Activated naive CD4-positive, alpha-beta T cell treated with anti-CD3 and anti-CD28 coated beads for 36 hours (primary cell): Measurements from ENCODE around the gene MTUS2. TPM values are rescaled to one million over a fixed set of nuclear protein-coding genes. Genes with fewer than 3 reads are reported as not detected.

Experiments
- CTCF ChIA-PET: fragments of 350-600 bp; sonication (Branson Sonifier 250); formaldehyde crosslinking; loops from one replicate; lab custom pipeline; 2021; ENCODE audit warnings: antibody characterized with exemption; lab: Charles Lee
- DNase-seq: peaks from one replicate; pipeline ENCODE4 v3.0.0-alpha.2; 2020
- H3K27ac Mint-ChIP-seq: one replicate; pipeline ENCODE4 v1.8.0; 2021; ENCODE audit warnings: mild to moderate bottlenecking, mixed read lengths
- H3K27me3 Mint-ChIP-seq: one replicate; pipeline ENCODE4 v1.8.0; 2021; ENCODE audit warnings: low read depth, mixed read lengths
- H3K36me3 Mint-ChIP-seq: one replicate; pipeline ENCODE4 v1.8.0; 2021; ENCODE audit warnings: low read depth, mixed read lengths
- H3K4me1 Mint-ChIP-seq: one replicate; pipeline ENCODE4 v1.8.0; 2021; ENCODE audit warnings: low read depth, mixed read lengths
- H3K4me3 Mint-ChIP-seq: one replicate; pipeline ENCODE4 v1.8.0; 2021; ENCODE audit warnings: mild to moderate bottlenecking, moderate library complexity, mixed read lengths
- H3K9me3 Mint-ChIP-seq: one replicate; pipeline ENCODE4 v1.8.0; 2021; ENCODE audit warnings: mixed read lengths
- intact Hi-C: fragments of 100-400 bp; cut with micrococcal nuclease; formaldehyde crosslinking; loops from one replicate; pipeline ENCODE4 v1.15.1; 2023
- total RNA-seq, 2 experiments: library from RNA; stranded (reverse); gene quantifications; one replicate each; pipeline ENCODE4 v1.2.3, GENCODE V29; 2021

MTUS2 gene
- total RNA-seq, 2 experiments from 2014 or later = not detected

DNA sequence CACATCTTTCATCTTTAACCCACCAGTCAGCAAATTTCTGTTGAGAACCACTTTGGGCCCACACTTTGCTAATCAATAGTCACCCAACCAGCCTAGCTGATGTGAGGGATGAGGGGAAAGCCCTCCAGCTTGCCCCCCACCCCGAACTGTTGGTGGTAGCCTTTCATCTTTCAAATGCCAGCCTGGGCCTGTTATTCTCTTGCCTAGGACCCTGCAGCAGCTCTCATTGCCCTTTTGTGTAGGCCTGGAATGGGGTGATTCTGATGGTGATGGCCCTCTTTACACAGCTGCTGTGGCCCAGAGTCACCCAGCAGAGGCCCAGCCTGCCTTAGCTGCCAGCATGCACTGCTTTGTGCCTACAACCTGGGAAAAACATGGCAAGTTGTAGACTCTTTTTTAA lies 480.9 kb downstream of the MTUS2 start:
- peaks cover 28% of the 10 kb centered on the region for H3K9me3 Mint-ChIP-seq
- intact Hi-C loops = no loop called here
- DNase-seq = no peak
- no peaks in the 10 kb centered on the region for H3K4me1 Mint-ChIP-seq
- no peak overlapping the region for H3K27ac Mint-ChIP-seq
- no peak overlapping the region for H3K4me3 Mint-ChIP-seq
- H3K36me3 Mint-ChIP-seq = no peaks in the 10 kb centered on the region
- peaks cover 7% of the 10 kb centered on the region for H3K27me3 Mint-ChIP-seq
- CTCF ChIA-PET = interaction anchor here (1.2 kb wide), 1 partner anchor 11 kb away, joined by 3 read pairs; no protein-coding TSS in a partner anchor

DNA sequence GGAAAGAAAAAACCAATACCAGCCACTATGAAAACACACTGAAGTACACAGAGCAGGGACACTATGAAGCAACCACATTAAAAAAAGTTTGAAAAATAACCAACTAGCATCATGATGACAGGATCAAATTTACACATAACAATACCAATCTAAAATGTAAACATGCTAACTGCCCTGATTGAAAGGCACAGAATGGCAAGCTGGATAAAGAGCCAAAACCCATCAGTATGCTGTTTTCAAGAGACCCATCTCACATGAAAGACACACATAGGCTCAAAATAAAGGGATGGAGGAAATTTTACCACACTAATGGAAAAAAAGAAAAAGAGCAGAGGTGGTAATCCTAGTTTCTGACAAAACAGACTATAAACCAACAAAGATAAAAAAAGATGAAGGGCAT lies 484.0 kb downstream of the MTUS2 start:
- Mint-ChIP-seq H3K27me3 (peaks cover 7% of the 10 kb centered on the region), H3K4me3 (no peak overlapping the region), H3K27ac (no peak overlapping the region), H3K9me3 (peaks cover 33% of the 10 kb centered on the region), H3K4me1 (no peaks in the 10 kb centered on the region), H3K36me3 (no peaks in the 10 kb centered on the region)
- DNase-seq = no peak
- CTCF ChIA-PET = interaction anchor here (0.6 kb wide), 1 partner anchor 19 kb away, joined by 4 read pairs; no protein-coding TSS in a partner anchor
- intact Hi-C loops = no loop called here

DNA sequence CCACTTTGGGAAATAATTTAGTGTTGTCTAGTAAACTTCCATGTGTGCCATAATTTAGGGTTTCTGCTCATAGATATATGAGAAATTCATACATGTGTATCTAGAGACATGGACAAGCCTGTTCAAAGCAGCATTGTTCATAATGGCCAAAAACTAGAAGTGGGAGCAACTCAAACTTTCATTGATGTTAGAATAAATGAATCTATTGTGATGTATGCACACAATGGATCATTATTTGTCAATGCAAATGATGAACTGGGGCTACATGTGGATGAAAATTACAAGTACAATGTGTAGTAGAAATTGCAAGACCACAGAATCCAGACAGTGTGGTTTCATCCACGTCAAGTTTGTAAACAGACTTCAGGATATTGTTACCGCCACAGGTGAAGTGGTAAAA lies 490.7 kb downstream of the MTUS2 start:
- Mint-ChIP-seq H3K4me3 (no peak overlapping the region), H3K27ac (no peak overlapping the region), H3K9me3 (peaks cover 8% of the 10 kb centered on the region), H3K4me1 (no peaks in the 10 kb centered on the region), H3K27me3 (peaks cover 3% of the 10 kb centered on the region), H3K36me3 (no peaks in the 10 kb centered on the region)
- no peak for DNase-seq
- CTCF ChIA-PET = no interaction called here
- intact Hi-C loops = no loop called here

DNA sequence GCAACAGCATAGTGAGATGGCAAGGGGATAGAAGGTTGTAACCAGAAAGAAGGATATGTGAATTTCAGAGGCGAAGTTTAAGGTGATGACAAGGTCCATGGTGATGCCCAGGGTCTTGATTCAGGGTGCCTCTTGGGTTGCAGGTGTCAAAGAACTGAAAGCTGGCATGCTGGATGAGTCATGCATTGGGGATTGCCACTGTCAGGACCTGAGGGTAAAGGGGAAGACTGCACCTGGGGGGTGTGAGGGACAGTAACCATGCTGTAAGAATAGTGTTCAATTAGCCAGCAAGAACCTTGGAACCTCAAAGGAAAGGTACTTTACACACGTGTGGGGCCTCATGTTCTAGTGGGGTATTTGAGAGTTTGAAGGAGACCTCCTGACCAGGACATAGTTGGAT lies 495.7 kb downstream of the MTUS2 start:
- Mint-ChIP-seq H3K36me3 (no peaks in the 10 kb centered on the region), H3K27me3 (no peaks in the 10 kb centered on the region), H3K27ac (no peak overlapping the region), H3K4me3 (no peak overlapping the region), H3K4me1 (no peaks in the 10 kb centered on the region), H3K9me3 (no peaks in the 10 kb centered on the region)
- peak; percentile 7 for DNase-seq
- intact Hi-C loops = no loop called here
- CTCF ChIA-PET = no interaction called here

DNA sequence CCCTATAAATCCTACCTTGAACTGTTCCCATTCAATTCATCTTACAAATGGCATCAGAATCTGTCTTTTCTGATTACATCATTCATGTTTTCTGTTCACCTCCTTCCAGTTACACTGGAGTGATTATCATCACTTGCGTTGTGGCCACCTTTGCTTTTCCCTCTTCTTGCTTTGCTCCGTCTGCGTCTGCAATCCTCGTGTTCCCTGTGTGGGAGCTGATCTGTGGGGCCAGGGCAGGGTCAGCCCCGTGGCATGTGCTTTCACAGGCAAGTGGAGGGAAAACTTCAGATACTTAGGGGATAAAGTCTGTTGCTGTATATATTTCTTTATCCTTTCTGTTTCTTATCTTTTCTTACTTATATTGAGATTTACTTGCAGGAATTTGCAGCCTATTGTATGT lies 497.7 kb downstream of the MTUS2 start:
- H3K27me3 Mint-ChIP-seq = peaks cover 4% of the 10 kb centered on the region
- H3K4me1 Mint-ChIP-seq = no peaks in the 10 kb centered on the region
- H3K27ac Mint-ChIP-seq = no peak overlapping the region
- no peaks in the 10 kb centered on the region for H3K9me3 Mint-ChIP-seq
- H3K36me3 Mint-ChIP-seq = no peaks in the 10 kb centered on the region
- no peak for DNase-seq
- intact Hi-C loops = no loop called here
- CTCF ChIA-PET = no interaction called here
- no peak overlapping the region for H3K4me3 Mint-ChIP-seq

DNA sequence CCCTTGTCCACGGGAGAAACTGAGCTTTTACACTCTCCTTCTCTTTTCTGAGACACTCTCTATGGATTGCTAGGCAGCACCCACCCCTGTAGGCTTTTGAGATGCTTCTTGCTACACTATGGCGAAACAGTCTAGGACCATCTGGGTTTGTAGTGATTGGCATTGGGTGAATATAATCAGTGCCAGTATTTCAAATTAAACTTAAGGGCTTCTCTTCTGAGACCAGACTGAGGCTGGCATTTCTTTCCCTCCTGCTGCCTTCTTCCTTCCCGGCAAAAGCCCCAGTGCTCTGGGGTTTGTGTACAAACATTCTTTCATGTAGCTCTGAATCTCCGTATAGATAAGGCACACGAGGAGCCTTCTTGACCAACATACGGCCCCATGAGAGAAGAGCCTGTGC lies 498.6 kb downstream of the MTUS2 start:
- no peak overlapping the region for H3K4me3 Mint-ChIP-seq
- CTCF ChIA-PET = interaction anchor here (0.7 kb wide), 2 partner anchors 19 to 128 kb away, joined by 3 read pairs; no protein-coding TSS in a partner anchor
- H3K27me3 Mint-ChIP-seq = peaks cover 4% of the 10 kb centered on the region
- intact Hi-C loops = no loop called here
- no peak for DNase-seq
- H3K36me3 Mint-ChIP-seq = no peaks in the 10 kb centered on the region
- H3K4me1 Mint-ChIP-seq = no peaks in the 10 kb centered on the region
- no peak overlapping the region for H3K27ac Mint-ChIP-seq
- no peaks in the 10 kb centered on the region for H3K9me3 Mint-ChIP-seq

DNA sequence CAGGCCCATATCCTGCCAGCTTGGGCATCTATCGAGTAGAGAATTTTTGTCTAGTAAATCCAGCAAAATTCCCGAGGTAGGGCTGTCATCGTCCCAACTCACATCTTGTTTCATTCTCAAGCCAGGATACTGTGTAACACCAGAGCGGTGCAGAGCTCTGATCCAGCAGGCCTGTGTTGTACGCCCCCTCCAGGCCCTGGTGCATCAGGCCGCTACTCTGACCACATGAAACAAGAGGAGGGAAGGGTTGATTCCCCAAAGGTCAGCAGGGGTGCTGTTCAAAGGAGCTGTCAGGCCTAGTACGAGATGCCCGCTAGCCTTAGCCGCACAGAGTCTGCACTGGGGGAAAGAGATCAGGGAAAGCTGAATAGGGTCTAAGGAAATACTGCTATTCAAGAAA lies 499.3 kb downstream of the MTUS2 start:
- CTCF ChIA-PET = interaction anchor here (1.1 kb wide), 1 partner anchor 18 kb away, joined by 4 read pairs; no protein-coding TSS in a partner anchor
- Mint-ChIP-seq H3K4me3 (no peak overlapping the region), H3K4me1 (no peaks in the 10 kb centered on the region), H3K9me3 (no peaks in the 10 kb centered on the region), H3K36me3 (no peaks in the 10 kb centered on the region), H3K27me3 (peaks cover 4% of the 10 kb centered on the region), H3K27ac (no peak overlapping the region)
- DNase-seq = no peak
- intact Hi-C loops = no loop called here

DNA sequence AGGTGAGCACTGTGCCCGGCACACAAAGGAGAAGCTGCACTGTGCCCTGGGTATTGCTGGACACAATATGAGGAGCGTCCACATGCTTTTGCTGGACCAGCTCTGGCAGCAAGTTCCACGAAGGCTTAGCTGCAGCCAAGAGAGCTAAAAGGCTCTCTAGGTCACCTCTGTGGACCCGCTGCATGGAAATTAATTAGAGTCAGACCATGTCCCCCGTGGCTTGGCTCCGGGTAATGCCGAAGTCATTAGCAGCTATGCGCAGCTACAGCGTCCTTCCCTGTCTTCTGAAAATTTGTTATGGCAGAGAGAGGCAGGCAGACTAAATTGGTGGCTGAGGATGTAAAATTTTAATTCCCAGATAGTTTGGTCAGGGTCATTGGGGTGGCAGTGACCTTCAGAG lies 503.8 kb downstream of the MTUS2 start:
- Mint-ChIP-seq H3K4me3 (no peak overlapping the region), H3K36me3 (no peaks in the 10 kb centered on the region), H3K4me1 (no peaks in the 10 kb centered on the region), H3K9me3 (no peaks in the 10 kb centered on the region), H3K27me3 (peaks cover 4% of the 10 kb centered on the region), H3K27ac (no peak overlapping the region)
- CTCF ChIA-PET = no interaction called here
- DNase-seq = no peak
- intact Hi-C loops = no loop called here

DNA sequence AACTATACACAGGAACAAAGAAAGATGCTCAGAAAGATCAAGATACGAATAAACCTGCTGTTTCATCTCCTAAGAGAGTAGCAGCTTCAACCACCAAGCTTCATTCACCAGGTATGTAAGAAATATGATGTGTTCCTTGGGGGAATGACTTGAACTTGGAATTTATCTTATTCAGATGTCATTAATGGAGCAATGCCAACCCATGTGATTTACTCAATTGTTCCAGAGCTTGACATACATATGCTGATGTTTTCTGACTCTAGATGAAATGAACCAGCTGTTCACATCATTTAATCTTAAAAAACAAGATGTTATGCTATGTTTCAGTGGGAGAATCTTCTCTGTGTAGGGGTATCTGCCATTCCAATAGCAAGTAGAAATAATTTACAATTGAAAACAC lies 504.5 kb downstream of the MTUS2 start:
- CTCF ChIA-PET = no interaction called here
- Mint-ChIP-seq H3K4me1 (no peaks in the 10 kb centered on the region), H3K36me3 (no peaks in the 10 kb centered on the region), H3K27me3 (peaks cover 4% of the 10 kb centered on the region), H3K4me3 (no peak overlapping the region), H3K9me3 (peaks cover 2% of the 10 kb centered on the region), H3K27ac (no peak overlapping the region)
- intact Hi-C loops = no loop called here
- no peak for DNase-seq

DNA sequence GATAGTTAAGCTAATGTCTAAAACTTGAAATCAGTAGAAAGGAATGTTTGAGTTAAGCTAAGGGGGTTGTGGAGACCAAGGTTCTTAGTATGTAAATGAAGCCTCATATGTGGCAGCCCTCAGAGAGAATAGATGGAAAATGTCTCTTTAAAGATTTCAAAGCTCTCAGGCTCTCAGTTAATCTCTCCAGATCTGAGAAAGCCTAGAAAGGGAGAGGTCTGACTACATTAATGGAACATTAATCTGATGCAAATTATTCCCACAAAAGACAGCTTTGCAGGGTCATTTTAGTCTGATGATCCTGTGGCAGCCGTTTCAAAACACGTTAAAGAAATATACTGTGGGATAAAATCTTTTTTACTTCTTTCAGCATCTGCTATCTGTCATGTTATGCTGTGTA lies 508.4 kb downstream of the MTUS2 start:
- intact Hi-C loops = no loop called here
- Mint-ChIP-seq H3K27me3 (peaks cover 3% of the 10 kb centered on the region), H3K36me3 (no peaks in the 10 kb centered on the region), H3K27ac (no peak overlapping the region), H3K4me3 (no peak overlapping the region), H3K9me3 (peaks cover 2% of the 10 kb centered on the region), H3K4me1 (no peaks in the 10 kb centered on the region)
- CTCF ChIA-PET = interaction anchor here (1.0 kb wide), 1 partner anchor 34 kb away, joined by 3 read pairs; no protein-coding TSS in a partner anchor
- DNase-seq = no peak

DNA sequence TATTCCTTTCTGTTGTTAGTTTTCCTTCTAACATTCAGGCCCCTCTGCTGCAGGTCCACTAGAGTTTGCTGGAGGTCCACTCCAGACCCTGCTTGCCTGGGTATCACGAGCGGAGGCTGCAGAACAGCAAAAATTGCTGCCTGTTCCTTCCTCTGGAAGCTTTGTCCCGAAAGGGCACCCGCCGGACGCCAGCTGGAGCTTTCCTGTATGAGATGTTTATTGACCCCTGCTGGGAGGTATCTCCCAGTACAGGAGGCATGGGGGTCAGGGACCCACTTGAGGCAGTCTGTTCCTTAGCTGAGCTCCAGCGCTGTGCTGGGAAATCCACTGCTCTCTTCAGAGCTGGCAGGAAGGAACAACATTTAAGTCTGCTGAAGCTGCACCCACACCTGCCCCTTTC lies 516.2 kb downstream of the MTUS2 start:
- Mint-ChIP-seq H3K27me3 (peaks cover 3% of the 10 kb centered on the region), H3K9me3 (peaks cover 2% of the 10 kb centered on the region), H3K4me3 (no peak overlapping the region), H3K4me1 (no peaks in the 10 kb centered on the region), H3K27ac (no peak overlapping the region), H3K36me3 (no peaks in the 10 kb centered on the region)
- DNase-seq = no peak
- CTCF ChIA-PET = interaction anchor here (0.9 kb wide), 1 partner anchor 16 kb away, joined by 4 read pairs; no protein-coding TSS in a partner anchor
- intact Hi-C loops = no loop called here

DNA sequence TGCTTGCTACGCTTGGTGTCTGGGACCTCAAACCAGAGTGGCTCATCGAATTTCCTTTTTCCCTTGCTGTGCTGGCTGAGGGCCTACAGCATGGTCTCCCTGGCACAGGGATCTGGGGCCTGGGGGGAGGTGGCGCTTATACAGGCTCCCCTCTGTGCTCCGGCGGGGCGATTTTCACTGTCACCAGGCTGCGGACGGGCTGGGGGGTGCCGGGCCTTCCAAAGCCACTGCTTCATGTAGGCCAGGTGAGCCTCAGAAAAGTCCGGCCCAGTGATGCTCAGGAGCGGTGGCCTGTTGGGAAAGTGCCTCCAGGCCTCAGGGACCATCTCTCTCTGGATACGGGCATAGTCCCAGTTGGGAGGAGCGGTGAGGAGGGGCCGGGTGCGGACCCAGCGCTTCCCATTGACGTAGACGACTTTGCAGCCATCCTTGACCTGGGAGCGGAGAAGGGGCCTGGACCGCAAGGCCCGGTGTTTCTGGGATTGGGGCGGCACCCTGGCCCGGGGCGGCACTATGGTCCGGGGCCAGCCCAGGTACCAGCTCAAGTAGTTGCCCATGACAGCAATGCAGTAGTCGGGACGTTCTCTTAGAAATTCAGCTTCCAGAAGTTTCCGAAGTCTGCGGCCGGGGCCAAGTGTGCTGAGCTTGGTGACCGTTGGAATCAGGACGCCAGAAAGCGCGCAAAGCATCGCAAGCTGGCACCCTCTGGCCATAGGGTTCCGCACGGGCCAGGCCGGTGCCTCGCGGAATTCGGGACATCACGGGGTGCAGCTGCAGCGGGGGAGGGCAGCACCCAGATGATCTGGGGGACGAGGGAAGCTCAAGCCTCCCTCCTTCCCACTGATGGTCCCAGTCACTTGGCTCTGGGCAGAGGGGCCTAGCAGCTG lies 519.5 kb downstream of the MTUS2 start:
- H3K36me3 Mint-ChIP-seq = no peaks in the 10 kb centered on the region
- no peaks in the 10 kb centered on the region for H3K9me3 Mint-ChIP-seq
- CTCF ChIA-PET = no interaction called here

More for the DNA sequence above, 519.5 kb downstream of the MTUS2 start:
- intact Hi-C loops = no loop called here
- no peak for DNase-seq
- Mint-ChIP-seq H3K27ac (no peak overlapping the region), H3K4me3 (no peak overlapping the region), H3K27me3 (no peaks in the 10 kb centered on the region), H3K4me1 (no peaks in the 10 kb centered on the region)
